OCI-LY7 (cell line): Measurements from ENCODE around the gene MAP3K7. TPM values are rescaled to one million over a fixed set of nuclear protein-coding genes. Genes with fewer than 3 reads are reported as not detected.
"Not testable (repeated sequence)": the region's sequence is repeated elsewhere in the genome, so short reads cannot be mapped to it uniquely, and the experiment has no call there.

ENCODE experiments used
- BruUV-seq: library from RNA; stranded (reverse); fragments of 400-500 nt; replicated peaks from 2 replicates; lab custom pipeline; 2021; lab: Mats Ljungman, UMichigan
- CTCF ChIA-PET: fragments of 300-600 bp; sonication (Branson Sonifier 250); formaldehyde crosslinking; loops from one replicate; lab custom pipeline; 2022; ENCODE audit warnings: antibody characterized with exemption; ENCODE audit not compliant: unreplicated experiment; lab: Charles Lee
- POLR2A ChIA-PET: fragments of 300-600 bp; sonication (Branson Sonifier 250); formaldehyde crosslinking; loops from one replicate; lab custom pipeline; 2022; ENCODE audit warnings: antibody characterized with exemption; lab: Charles Lee
- DNase-seq: peaks from one replicate; pipeline ENCODE4 v3.0.0-alpha.2; 2015; ENCODE audit warnings: low spot score
- H2AFZ ChIP-seq: fragments of 200-600 bp; sonication (generic), shearing (Covaris generic); 2 replicates; pipeline ENCODE4 v1.6.1; 2014; ENCODE audit warnings: mild to moderate bottlenecking, antibody characterized with exemption, low read length, moderate library complexity
- H3K27ac ChIP-seq: fragments of 200-600 bp; sonication (generic); 2 replicates; pipeline ENCODE4 v1.5.1; 2014; ENCODE audit warnings: mixed run types, low read depth, mild to moderate bottlenecking, moderate library complexity, low read length, inconsistent platforms; ENCODE audit not compliant: poor library complexity, severe bottlenecking
- H3K36me3 ChIP-seq: fragments of 200-600 bp; sonication (generic); 2 replicates; pipeline ENCODE4 v1.6.1; 2014; ENCODE audit warnings: mild to moderate bottlenecking, antibody characterized with exemption, low read length, moderate library complexity, mixed read lengths; ENCODE audit not compliant: insufficient read depth
- H3K4me1 ChIP-seq: fragments of 200-600 bp; sonication (generic); 2 replicates; pipeline ENCODE4 v1.5.1; 2014; ENCODE audit warnings: mild to moderate bottlenecking, low read length; ENCODE audit not compliant: insufficient read depth, poor library complexity, severe bottlenecking
- H3K4me2 ChIP-seq: fragments of 200-600 bp; sonication (generic); 2 replicates; pipeline ENCODE4 v1.6.1; 2014; ENCODE audit warnings: mild to moderate bottlenecking, low read length
- H3K4me3 ChIP-seq: fragments of 200-600 bp; sonication (generic); 2 replicates; pipeline ENCODE4 v1.5.1; 2014; ENCODE audit warnings: mild to moderate bottlenecking, low read depth, low read length; ENCODE audit not compliant: poor library complexity, severe bottlenecking
- H3K79me2 ChIP-seq: fragments of 200-600 bp; sonication (generic); 2 replicates; pipeline ENCODE4 v1.6.1; 2016; ENCODE audit warnings: low read depth, mild to moderate bottlenecking, low read length, moderate library complexity, mixed read lengths; ENCODE audit not compliant: insufficient read depth
- H3K9me2 ChIP-seq: fragments of 200-600 bp; sonication (generic); 2 replicates; pipeline ENCODE4 v1.6.1; 2016; ENCODE audit warnings: mild to moderate bottlenecking, low read length, mixed read lengths; ENCODE audit not compliant: insufficient read depth
- H3K9me3 ChIP-seq: fragments of 200-600 bp; sonication (generic); 2 replicates; pipeline ENCODE4 v1.6.1; 2014; ENCODE audit warnings: mild to moderate bottlenecking, mixed run types, low read length, mixed read lengths
- H4K20me1 ChIP-seq: fragments of 200-600 bp; sonication (generic); 2 replicates; pipeline ENCODE4 v1.6.1; 2014; ENCODE audit warnings: mild to moderate bottlenecking, antibody characterized with exemption, low read length, moderate library complexity, mixed read lengths; ENCODE audit not compliant: insufficient read depth
- CTCF ChIP-seq: fragments of 200-600 bp; sonication (generic); conservative IDR thresholded peaks from 2 replicates; pipeline ENCODE4 v1.5.1; 2014; ENCODE audit warnings: mild to moderate bottlenecking, antibody characterized with exemption, low read length, moderate library complexity, mixed read lengths
- EZH2phosphoT487 ChIP-seq: fragments of 200-600 bp; sonication (generic); IDR thresholded peaks from 2 replicates; pipeline ENCODE4 v1.6.1; 2018; ENCODE audit warnings: low read depth, borderline replicate concordance, mild to moderate bottlenecking, mixed run types, antibody characterized with exemption, low read length, moderate library complexity, mixed read lengths
- intact Hi-C: fragments of 100-400 bp; cut with micrococcal nuclease; formaldehyde crosslinking; loops from one replicate; pipeline ENCODE4 v1.10.0; 2022; ENCODE audit not compliant: unreplicated experiment
- total RNA-seq, 2 experiments: library from RNA; depleted of rRNA in 1 of 2; stranded (reverse); fragments of >200 nt in 1 of 2; shearing (Covaris generic) in 1 of 2; gene quantifications; 2 replicates each; pipeline ENCODE4 v1.2.3, GENCODE V29; 2014 to 2022

MAP3K7 gene
- total RNA-seq, 2 experiments from 2014 or later, result 29.5 to 45.7 TPM

GRCh38 chr6:90573624-90574023, 13.2 kb downstream of the MAP3K7 start:
- H3K9me3 ChIP-seq, result no peaks in the 10 kb centered on the region
- TF ChIP-seq EZH2phosphoT487, result no peak
- TF ChIP-seq CTCF, result no peak
- H3K9me2 ChIP-seq, result no peaks in the 10 kb centered on the region
- no peak overlapping the region for H3K27ac ChIP-seq
- ChIA-PET POLR2A (interaction anchor here (0.9 to 1.3 kb wide), 2 partner anchors 19 to 34 kb away, joined by 3 to 4 read pairs; no protein-coding TSS in a partner anchor), CTCF (no interaction called here)
- intact Hi-C loops, result no loop called here
- H3K4me2 ChIP-seq, result no peak overlapping the region
- no peaks in the 10 kb centered on the region for H3K4me1 ChIP-seq
- no TSS peak for BruUV-seq
- no peak for DNase-seq
- no peaks in the 10 kb centered on the region for H4K20me1 ChIP-seq
- H2AFZ ChIP-seq, result no peak overlapping the region
- peaks cover 34% of the 10 kb centered on the region; the same call in 1 of the 2 replicates for H3K36me3 ChIP-seq
- peaks cover 27% of the 10 kb centered on the region; the same call in 1 of the 2 replicates for H3K79me2 ChIP-seq
- H3K4me3 ChIP-seq, result no peak overlapping the region

GRCh38 chr6:90572856-90573255, 14.0 kb downstream of the MAP3K7 start:
- H3K9me2 ChIP-seq, result no peaks in the 10 kb centered on the region
- no peaks in the 10 kb centered on the region for H3K9me3 ChIP-seq
- BruUV-seq, result no TSS peak
- no peak overlapping the region for H3K4me3 ChIP-seq
- DNase-seq, result no peak
- TF ChIP-seq CTCF (no peak), EZH2phosphoT487 (no peak)
- H3K27ac ChIP-seq, result no peak overlapping the region
- ChIA-PET POLR2A (interaction anchor here (0.9 to 1.6 kb wide), 5 partner anchors 11 to 33 kb away, joined by 3 to 4 read pairs (median 3); no protein-coding TSS in a partner anchor), CTCF (no interaction called here)
- no peak overlapping the region for H3K4me2 ChIP-seq
- peaks cover 24% of the 10 kb centered on the region; the same call in 1 of the 2 replicates for H3K79me2 ChIP-seq
- no peaks in the 10 kb centered on the region for H3K4me1 ChIP-seq
- intact Hi-C loops, result no loop called here
- peaks cover 34% of the 10 kb centered on the region; the same call in 1 of the 2 replicates for H3K36me3 ChIP-seq
- no peaks in the 10 kb centered on the region for H4K20me1 ChIP-seq
- H2AFZ ChIP-seq, result no peak overlapping the region

GRCh38 chr6:90569223-90569622, 17.6 kb downstream of the MAP3K7 start:
- Histone ChIP-seq H3K9me3 (no peaks in the 10 kb centered on the region), H4K20me1 (no peaks in the 10 kb centered on the region), H2AFZ (no peak overlapping the region), H3K4me3 (no peak overlapping the region), H3K9me2 (no peaks in the 10 kb centered on the region), H3K79me2 (peaks cover 18% of the 10 kb centered on the region; the same call in 1 of the 2 replicates), H3K36me3 (peaks cover 23% of the 10 kb centered on the region), H3K4me2 (no peak overlapping the region), H3K27ac (no peak overlapping the region), H3K4me1 (no peaks in the 10 kb centered on the region)
- BruUV-seq, result no TSS peak
- intact Hi-C loops, result no loop called here
- no peak for TF ChIP-seq EZH2phosphoT487
- no peak for TF ChIP-seq CTCF
- CTCF ChIA-PET, result no interaction called here
- no peak for DNase-seq
- POLR2A ChIA-PET, result interaction anchor here (0.7 to 2.0 kb wide), 5 partner anchors 9 to 35 kb away, joined by 3 to 9 read pairs (median 5); no protein-coding TSS in a partner anchor

- POLR2A ChIA-PET, result interaction anchor here (2.0 kb wide), 1 partner anchor 21 kb away, joined by 9 read pairs; no protein-coding TSS in a partner anchor
Measured at GRCh38 chr6:90567682-90568081, 19.2 kb downstream of the MAP3K7 start.

More at GRCh38 chr6:90567682-90568081, 19.2 kb downstream of the MAP3K7 start:
- H2AFZ ChIP-seq, H3K4me2 ChIP-seq, DNase-seq, H3K27ac ChIP-seq, H3K4me3 ChIP-seq, H3K9me2 ChIP-seq, H4K20me1 ChIP-seq, intact Hi-C loops, H3K9me3 ChIP-seq, H3K4me1 ChIP-seq, BruUV-seq, CTCF ChIA-PET: not testable (repeated sequence)
- H3K79me2 ChIP-seq, result peaks cover 11% of the 10 kb centered on the region; the same call in 1 of the 2 replicates
- peaks cover 28% of the 10 kb centered on the region for H3K36me3 ChIP-seq
